Hepatocyte (in vitro differentiated cells): Measurements from ENCODE around the gene ARHGAP10.

Experiments used
- CTCF ChIP-seq: fragments of 200-600 bp; sonication (generic); IDR thresholded peaks from 2 replicates; pipeline ENCODE4 v1.5.1; 2016; ENCODE audit warnings: antibody characterized with exemption, mild to moderate bottlenecking; ENCODE audit not compliant: poor library complexity
- EZH2 ChIP-seq: fragments of 200-600 bp; sonication (generic); IDR thresholded peaks from 2 replicates; pipeline ENCODE4 v1.6.1; 2016; ENCODE audit warnings: antibody characterized with exemption, mild to moderate bottlenecking, borderline replicate concordance
- EZH2phosphoT487 ChIP-seq: fragments of 200-600 bp; sonication (generic); IDR thresholded peaks from one replicate; pipeline ENCODE4 v1.6.1; 2018; ENCODE audit warnings: antibody characterized with exemption, mild to moderate bottlenecking, low read depth, moderate library complexity; ENCODE audit not compliant: unreplicated experiment, severe bottlenecking

- TF ChIP-seq CTCF (no peak), EZH2 (no peak), EZH2phosphoT487 (no peak)
Observed at GRCh38 chr4:148006001-148006400, 274.1 kb downstream of the ARHGAP10 start.
